NCI-H2227 (cell line): ENCODE measurements around the gene TTC39A.
"Not testable (repeated sequence)": the region's sequence is repeated elsewhere in the genome, so short reads cannot be mapped to it uniquely, and the experiment has no call there.

Source experiments
- DNase-seq: peaks from one replicate; lab custom pipeline; 2025; ENCODE audit not compliant: unreplicated experiment; lab: John Stamatoyannopoulos, UW

TTC39A gene

DNA sequence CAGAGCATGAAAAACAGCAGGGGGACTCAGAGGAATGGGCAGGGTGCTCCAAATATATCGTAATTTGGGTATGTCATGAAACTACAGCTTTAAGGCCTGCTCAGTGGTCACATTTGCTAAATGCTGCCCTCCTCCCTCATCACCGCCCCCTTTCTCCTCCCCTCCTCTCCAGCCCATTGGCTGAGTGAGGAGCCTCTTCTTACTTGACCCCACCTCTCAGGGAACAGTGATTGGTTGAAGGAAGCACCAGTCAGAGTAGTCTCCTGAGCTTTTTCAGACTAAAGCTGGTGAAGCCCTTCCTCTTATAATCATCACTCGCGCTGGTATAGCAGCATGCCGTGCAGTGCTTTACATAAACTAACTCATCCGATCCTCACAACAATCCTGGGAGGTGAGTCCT is 10.0 kb upstream of the TTC39A start:
- DNase-seq: no peak

DNA sequence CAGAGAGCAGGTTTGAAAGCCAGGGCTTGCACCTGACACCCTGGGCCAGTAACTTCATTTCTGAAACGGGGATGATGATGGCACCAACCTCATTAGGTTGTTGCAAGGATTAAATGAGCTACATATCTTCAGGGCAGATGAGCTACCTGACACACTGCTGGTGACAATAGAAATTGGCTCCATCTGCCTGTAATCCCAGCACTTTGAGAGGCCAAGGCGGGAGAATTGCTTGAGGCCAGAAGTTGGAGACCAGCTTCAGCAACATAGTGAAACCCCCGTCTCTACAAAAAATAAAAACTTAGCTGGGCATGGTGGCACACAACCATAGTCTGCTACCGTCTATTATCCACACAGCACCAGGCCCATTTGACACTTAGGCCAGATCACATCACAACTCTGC is 6.3 kb upstream of the TTC39A start:
- DNase-seq: no peak

DNA sequence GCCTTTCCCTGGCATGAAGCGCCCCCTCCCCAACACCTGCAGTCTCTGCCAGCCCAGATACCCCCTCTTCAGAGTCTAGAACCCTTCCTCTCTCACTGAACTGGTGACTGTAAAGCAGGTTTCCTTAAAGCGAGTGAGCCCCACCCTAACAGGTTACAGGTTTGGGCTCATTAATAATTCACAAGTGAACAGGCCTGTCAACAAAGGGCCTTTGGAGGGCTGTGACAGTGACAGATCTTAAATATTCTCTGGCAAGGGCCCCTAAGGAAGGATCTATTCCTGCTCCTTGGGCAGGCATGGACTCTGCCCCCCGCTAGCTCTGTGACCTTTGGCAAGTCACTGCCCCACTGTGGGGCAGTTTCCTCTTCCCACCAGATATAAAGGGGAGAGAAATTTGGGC is 5.6 kb upstream of the TTC39A start:
- no peak for DNase-seq

DNA sequence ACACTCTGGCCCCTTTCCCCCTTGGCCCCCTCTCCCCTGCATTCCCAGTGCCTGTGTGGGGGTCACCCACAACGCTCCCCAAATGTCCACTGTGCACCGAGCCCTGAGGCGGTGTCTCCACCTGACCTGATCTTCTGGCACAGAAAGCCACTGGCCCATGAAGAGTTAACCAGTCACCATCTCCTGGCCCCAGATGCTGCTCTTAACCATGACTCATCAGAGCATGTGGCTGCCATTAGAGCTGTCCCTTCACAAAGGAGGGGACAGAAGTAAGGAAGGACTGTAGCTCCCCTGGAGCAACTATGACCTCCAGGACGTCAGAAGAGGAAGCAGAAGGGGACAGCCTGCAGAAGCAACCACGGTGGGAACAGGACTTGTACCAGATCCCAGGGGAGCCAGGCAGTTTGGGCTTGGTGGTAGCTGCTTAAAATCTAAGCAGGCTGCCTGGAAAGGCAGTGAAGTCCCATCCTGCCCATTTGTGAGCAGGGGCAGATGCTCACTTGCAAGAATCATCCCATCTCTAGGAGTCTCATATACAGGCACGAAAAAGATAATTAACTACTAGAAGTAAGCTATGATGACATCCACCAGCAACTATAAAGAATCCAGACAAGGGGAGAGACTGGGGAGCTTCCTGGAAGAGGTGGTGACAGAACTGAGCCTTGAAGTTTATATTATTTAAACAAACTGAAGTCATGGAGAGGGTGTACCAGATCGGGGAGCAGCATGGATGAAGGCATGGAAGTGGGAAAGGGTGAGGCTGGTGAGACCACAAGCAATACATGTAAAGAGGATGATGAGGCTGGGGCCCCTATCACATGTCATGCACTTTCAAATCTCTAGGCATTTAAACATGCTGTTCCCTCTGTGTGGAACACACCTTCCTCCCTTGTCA is 1.1 kb upstream of the TTC39A start:
- peak; percentile 63 for DNase-seq

DNA sequence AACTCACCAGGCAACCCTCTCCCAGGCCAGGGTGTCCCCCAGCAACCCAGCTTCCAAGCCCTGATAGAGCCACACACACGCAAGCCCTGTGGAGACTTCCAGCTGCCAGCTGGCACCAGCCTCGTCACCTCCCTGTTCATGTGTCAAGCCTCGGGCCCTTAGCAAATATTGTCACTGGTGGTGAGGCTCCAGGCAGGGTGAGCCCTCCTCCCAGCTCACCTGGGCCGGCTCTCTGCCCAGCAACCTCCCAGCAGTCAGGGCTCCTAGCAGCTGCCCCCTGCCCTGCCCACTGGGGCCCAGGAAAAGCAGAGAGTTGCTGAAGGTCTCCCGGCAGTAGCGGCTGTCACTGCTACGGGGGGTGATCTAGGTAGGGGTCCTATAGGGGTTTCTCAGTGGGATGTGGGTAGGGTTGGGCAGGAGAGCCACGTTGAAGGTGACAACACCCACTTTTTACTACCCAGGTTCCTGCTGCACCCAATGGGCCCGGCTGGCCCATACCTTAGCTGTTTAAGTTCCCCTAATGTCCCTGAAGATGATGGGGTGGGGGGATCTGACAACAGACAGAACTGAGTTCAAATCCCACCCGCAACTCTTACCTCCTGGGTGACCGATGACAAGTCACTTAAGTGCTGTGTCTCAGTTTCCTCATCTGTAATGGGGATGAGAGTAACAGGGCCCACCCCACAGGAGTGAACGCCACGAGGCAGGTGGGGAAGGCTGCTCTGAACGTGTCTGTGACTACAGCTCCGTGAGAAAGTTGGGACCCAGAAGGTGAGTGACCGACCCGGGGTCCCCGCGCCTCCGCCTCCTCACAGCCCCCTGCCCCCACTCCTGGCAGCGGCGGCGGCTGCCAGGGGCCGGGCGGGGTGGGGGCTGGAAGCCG is 678 bp downstream of the TTC39A start:
- DNase-seq: no peak

DNA sequence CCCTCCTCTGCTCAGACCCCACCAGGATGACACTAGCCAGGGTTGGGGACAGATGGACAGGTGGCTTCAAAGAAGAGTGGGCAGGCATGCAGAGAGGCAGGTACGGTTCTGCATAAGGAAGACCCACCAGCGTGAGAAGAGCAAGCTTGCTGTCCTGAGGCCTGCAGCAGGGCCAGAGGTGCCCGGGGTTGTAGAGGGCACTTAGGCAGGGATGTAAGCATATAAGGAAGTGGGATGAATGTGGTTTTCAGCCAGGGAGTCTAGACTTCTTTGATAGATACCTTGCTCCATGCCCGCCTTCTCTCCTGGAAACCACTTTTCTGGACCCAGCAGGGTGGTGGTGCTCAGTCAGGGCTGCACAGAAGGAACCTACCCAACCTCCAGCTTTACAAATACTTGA is 1.4 kb downstream of the TTC39A start:
- DNase-seq: no peak

DNA sequence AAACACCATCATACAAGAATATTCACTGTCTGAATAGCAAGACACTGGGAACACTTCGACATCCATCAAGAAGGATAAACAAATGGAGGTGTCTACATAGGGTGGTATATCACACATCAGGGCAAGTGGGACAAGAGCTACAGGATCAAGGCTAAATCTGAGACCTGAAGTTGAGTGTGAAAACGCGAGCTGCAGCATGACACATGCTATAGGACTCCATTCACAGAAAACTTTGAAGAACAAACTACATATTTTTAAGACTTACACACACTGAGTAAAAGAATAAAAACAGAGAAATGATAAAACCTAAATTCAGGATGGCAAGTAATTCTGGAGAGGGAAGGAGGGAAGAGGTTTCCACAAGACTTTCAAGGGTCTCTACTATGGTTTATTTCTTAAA is 2.1 kb downstream of the TTC39A start:
- no peak for DNase-seq

DNA sequence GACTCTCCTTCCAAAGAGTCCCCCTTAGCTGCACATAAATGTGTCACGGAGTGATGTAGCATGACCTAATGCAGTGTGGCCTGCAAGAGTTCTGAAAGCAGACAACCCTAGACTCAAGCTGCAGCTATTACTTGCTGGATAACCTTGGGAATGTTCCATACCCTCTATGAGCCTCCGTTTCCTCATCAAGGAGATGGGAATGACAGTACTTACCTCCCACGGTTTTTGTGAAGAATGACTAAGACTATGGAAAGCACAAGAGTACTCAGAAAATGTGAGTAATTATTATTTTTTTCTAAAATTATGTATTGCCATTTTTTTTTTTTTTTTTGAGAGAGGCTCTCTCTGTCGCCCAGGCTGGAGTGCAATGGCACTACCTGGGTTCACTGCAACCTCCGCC is 3.0 kb downstream of the TTC39A start:
- no peak for DNase-seq

DNA sequence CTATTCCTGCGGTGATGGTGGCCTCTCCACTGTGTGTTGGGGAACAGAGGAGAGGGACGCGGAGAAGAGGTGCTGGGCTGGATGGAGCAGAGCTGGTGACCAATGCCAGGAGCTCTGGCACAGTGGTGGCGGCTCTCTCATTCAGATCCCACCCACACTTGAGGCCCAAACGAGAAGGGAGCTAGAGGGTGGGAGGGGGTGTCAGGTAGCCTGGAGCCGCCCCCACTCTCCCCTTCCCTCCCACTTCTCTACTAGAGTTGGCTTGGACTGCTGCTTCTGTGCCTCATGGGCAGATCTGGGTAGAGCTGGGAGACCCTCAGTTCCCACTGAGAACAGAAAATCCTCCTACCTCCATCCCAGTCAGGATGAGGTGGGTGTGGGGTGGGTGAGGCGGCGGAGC is 3.5 kb downstream of the TTC39A start:
- DNase-seq: no peak

DNA sequence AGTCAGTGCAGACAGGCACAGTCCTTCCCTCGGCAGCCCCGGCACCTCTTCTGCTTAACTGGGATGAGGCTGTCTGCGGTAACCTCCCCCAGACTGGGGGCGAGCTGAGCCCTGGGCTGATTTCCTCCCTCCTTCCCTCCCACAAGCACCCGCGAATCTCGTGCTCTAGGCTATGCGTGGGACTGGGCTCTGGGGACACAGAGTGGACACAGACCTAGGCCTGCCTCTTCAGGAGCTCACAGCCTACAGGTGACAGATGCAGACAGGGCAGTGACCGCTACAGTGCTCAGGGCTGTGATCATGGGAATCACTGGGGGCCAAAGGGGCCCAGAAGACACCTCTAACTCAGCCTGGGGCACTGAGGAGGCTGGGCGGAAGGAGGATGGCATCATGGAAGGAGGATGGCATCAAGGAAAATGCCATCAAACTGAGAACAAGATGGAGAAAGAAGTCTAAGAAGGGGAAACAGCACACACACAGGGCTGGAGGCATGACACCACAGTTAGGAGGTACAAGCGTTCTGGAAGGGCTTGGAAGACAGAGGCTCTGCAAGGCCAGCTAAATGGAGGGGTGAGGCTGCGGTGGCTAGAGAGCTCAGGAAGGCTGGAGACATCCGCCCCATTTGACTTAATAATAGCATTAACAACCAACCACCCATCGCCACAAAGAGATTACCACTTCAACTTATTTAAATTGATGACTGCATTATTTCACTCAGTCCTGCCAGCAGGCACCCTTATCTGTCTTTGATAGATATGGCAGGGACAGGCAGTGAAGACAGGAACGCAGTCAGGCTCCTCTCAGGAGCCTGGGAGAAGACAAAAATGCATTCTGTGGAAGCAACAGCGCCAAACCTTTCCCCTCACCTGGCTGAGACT is 4.2 kb downstream of the TTC39A start:
- DNase-seq: peak; percentile 43

DNA sequence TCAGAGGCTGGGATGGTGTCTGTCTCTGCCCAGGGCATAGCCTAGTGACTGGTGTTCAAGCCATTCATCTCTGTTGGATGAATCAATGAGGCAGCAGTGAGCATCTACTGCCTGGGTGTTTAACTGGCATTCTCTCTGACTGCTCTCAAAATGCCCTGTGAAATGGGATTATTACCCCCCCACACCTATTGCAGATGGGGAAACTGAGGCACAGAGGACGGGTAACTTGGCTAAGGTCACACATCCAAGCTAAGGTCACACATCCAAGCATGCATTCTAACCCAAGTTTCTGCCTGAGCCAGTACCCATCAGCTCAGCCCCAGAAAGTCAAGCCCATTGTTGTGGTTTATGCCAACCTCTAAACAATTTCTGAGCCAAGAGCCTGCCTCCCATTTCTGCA is 5.0 kb downstream of the TTC39A start:
- no peak for DNase-seq

DNA sequence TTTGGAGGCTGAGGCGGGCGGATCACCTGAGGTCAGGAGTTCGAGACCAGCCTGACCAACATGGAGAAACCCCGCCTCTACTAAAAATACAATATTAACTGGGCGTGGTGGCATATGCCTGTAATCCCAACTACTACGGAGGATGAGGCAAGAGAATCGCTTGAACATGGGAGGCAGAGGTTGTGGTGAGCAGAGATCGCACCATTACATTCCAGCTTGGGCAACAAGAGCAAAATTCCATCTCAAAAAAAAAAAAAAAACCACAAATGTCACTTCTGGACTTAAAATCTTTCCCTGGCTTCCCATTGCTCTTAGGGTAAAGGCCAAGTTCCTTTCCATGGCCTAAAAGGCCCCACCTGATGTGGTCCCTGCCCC is 5.4 kb downstream of the TTC39A start:
- DNase-seq: not testable (repeated sequence)

DNA sequence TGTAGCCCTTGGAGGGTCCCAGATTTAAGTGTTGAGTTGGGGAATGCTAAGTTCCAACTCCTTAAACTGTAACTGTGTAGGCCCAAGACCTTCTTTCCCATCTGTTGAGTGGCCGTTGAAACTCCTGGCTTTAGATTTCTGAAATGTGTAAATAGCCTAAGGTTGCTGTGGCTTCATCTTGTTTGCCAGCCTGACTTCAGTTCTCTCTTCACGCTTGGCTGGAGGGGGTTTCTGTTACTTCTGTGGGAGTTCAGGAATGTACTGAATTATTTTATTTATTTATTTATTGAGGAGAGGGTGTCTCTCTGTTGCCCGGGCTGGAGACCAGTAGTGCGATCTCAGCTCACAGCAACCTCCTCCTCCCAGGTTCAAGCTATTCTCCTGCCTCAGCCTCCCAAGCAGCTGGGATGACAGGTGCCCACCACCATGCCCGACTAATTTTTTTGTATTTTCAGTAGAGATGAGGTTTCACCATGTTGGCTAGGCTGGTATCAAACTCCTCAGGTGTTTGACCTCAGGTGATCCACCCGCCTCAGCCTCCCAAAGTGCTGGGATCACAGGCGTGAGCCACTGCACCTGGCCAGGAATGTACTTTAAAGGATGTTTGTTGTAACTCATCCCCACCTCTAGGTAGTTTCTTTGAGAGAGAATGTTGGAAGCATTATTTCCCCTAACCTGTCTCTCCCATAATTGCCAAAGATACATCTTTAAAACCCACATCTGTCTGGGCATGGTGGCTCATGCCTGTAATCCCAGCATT is 5.9 kb downstream of the TTC39A start:
- DNase-seq: no peak

DNA sequence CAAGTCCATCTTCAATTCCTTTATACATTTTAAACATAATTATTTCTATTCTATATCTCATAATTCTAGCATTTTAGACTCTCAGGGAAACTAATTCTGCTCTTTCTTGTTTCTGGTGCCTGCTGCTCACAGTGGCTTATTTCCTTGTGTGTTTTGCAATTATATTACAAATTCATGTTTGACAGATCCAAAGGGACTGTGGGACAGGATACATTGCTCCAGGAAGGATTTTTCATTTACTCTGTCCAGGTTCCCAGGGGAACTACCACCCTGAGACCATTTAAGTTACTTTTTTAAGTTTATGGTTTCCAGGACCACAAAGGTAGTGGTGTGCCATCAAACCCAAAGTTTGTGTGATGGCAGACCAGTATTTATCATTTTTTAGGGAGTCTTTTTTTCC is 6.6 kb downstream of the TTC39A start:
- DNase-seq: no peak

DNA sequence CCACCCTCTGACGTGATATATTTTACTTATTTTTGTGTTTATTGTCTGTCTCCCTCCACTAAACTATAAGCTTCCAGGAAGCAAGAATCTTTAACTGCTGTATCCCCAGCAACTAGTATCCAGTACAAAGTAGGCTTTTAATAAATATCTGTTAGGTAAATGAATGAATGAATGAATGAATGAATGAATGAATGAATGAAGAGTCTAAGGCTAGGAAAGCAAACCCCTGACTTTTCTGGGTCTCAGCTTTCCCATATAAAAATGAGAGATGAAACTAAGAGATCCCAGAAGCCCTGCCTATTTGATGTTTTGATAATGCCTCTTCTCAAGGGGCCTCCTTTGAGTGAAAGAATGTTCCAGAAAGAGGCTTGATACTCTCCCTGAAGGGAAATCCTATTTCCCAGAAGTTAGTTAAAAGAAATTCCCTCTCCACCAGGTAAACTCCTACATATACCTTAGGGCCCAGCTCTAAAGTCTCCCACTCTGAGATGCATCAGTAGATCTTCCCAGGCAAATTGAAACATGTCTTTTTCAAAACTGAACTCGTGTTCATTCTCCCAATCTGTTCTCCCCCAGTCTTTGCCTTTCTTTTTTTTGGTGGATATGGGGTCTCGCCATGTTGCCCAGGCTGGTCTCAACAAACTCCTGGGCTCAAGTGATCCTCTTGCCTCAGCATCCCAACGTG is 7.8 kb downstream of the TTC39A start:
- no peak for DNase-seq

DNA sequence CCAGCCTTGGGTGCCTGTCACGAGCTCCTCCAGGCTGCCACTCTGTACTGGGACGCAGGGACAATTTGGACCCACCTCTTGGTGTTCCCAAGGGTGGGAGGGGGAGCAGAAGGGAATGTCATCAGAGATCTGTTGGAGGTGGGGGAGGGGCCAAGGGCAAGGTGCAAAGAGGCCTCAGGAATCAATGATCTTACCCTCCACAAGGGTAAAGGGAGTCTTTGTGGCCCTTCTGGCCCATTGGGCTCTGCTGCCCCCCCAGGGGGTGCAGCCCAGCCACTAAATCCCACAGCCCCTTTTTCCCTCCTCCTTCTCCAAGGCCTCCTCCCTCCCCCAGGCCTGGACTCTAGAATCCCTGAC is 8.5 kb downstream of the TTC39A start:
- no peak for DNase-seq

DNA sequence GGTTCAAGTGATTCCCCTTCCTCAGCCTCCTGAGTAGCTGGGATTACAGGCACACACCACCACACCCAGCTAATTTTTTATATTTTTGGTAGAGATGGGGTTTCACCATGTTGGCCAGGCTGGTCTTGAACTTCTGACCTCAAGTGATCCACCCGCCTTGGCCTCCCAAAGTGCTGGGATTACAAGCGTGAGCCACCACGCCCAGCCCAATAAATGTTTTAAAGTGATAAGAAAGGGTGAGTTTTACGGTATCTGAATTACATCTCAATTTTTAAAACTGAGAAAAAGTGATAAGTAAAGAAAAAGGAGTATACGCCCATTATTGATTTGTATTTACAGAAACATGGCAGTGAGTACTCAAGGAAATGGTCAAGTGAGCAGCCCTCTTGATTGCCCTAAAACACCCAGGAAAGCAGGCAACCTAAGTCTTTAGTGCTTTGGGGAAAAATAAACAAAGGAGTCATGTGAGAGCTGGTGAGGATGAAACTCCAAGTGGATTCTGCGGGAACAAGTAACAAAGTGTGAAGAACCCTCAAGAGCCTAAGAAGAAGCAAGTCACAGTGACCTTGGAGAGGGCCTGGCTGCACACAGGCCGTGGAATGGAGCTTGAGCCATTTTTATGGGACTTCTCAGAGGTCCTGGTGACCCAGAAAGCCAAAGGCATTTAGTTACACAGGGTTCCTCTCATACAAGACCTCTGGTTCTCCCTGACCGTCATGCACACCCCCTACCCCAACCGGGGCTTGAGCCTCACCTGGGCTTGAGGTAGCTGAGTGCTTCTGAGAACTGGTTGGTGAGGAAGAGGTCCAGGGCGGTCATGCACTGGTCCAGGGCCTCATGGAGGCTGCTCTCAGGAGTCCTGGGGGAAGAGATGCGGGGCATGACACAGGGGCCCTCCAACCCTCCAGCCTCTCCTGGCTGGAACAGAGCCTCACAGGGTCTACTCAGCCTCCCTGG is 9.1 kb downstream of the TTC39A start:
- DNase-seq: no peak

DNA sequence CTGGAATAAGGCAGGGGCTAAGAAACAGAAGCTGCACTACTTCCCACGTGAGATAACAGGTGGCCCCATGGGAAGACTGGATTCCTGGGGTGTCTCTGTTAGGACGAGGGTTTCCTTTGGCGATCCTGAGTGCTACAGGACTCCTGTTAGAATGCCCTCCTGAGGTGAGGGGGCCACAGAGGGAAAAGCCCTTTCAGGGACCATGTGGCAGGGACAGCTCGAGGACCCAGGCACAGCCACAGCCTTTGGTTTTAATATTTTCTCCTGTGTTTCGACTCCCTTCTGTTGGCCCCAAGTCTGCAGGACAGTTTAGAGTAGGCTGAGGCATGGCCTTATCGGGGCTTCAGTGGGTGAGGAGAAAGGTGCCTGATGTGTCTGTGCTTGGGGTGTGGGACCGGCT is 12.6 kb downstream of the TTC39A start:
- DNase-seq: no peak

DNA sequence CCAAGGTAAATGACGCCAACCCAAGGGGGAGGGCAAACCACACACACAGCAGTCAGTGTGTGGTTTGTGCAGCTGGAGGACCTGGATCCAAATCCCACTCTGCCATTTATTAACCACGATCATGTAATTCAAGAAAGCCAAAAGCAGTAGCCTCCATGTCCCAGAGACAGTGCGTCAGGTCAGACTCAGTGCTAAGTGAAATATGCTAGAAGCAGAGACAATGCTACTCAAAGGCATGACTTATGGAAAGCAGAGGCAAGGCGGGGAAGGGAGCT is 13.6 kb downstream of the TTC39A start:
- DNase-seq: no peak
